GM20000 (cell line): Measurements from ENCODE around the gene MYRIP.

Source experiments
- DNase-seq: peaks from one replicate; pipeline ENCODE4 v3.0.0; 2012; ENCODE audit warnings: low spot score
- TF ChIP-seq, protein P1 (sequence below): IDR thresholded peaks from 2 replicates; pipeline ENCODE4 v1.5.1; 2012; ENCODE audit warnings: mild to moderate bottlenecking, control low read depth; ENCODE audit errors: extremely low read depth, missing control alignments

The MYRIP gene

GRCh38 chr3:40232626-40233025 lies 423.2 kb downstream of the MYRIP start:
- no peak for DNase-seq
- TF ChIP-seq, protein P1, sequence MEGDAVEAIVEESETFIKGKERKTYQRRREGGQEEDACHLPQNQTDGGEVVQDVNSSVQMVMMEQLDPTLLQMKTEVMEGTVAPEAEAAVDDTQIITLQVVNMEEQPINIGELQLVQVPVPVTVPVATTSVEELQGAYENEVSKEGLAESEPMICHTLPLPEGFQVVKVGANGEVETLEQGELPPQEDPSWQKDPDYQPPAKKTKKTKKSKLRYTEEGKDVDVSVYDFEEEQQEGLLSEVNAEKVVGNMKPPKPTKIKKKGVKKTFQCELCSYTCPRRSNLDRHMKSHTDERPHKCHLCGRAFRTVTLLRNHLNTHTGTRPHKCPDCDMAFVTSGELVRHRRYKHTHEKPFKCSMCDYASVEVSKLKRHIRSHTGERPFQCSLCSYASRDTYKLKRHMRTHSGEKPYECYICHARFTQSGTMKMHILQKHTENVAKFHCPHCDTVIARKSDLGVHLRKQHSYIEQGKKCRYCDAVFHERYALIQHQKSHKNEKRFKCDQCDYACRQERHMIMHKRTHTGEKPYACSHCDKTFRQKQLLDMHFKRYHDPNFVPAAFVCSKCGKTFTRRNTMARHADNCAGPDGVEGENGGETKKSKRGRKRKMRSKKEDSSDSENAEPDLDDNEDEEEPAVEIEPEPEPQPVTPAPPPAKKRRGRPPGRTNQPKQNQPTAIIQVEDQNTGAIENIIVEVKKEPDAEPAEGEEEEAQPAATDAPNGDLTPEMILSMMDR = no peak

GRCh38 chr3:40237159-40237558 lies 427.8 kb downstream of the MYRIP start:
- DNase-seq = no peak
- TF ChIP-seq, protein P1 = no peak

DNA sequence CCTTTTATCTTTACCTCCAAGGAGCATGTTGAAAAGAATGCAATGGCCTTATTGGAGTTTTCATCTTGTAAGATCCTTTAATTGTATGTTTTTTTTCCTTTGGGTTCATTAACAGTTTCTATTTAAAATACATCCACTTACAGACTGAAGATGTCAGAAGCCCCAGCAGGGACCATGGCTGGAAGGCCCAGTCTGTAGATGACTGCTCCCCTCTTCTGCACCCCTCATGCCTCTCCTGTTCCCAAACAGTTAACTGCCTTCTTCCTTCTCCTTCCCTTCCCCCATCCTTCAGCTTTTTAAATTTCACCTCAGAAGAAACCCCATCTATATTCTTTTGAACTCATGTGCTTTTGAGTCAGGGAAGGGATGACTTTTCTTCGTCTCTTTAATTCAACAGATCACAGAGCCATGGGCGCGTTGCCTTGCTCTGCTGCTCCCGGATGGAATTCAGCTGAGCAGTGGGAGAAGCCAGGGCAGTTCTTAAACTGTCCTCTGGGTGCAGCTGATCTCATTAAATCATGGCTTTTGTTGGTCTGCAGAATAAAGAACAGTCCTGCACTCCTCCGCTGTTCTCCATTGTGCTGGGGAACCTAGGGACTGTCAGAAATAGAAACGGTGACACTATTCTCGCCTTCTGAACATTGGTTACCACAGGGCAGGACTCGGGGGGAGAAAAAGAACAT lies 428.6 kb downstream of the MYRIP start:
- DNase-seq = no peak
- TF ChIP-seq, protein P1 = no peak

GRCh38 chr3:40240921-40241320 lies 431.5 kb downstream of the MYRIP start:
- DNase-seq = peak; percentile 8
- TF ChIP-seq, protein P1 = no peak

GRCh38 chr3:40242216-40242615 lies 432.8 kb downstream of the MYRIP start:
- TF ChIP-seq, protein P1 = no peak
- DNase-seq = no peak

- TF ChIP-seq, protein P1 = no peak
- no peak for DNase-seq
These were observed 433.2 kb downstream of the MYRIP start for GRCh38 chr3:40242638-40243037.

- TF ChIP-seq, protein P1 = no peak
- DNase-seq = no peak
These were observed 433.6 kb downstream of the MYRIP start for GRCh38 chr3:40243056-40243455.
